ENCODE results near the gene KDM6A. TPM values are rescaled to one million over a fixed set of nuclear protein-coding genes. Genes with fewer than 3 reads are reported as not detected.
"Not testable (repeated sequence)": the region's sequence is repeated elsewhere in the genome, so short reads cannot be mapped to it uniquely, and the experiment has no call there.

KDM6A gene
- total RNA-seq, 1 experiment from 2014 or later, result 24.0 TPM

DNA sequence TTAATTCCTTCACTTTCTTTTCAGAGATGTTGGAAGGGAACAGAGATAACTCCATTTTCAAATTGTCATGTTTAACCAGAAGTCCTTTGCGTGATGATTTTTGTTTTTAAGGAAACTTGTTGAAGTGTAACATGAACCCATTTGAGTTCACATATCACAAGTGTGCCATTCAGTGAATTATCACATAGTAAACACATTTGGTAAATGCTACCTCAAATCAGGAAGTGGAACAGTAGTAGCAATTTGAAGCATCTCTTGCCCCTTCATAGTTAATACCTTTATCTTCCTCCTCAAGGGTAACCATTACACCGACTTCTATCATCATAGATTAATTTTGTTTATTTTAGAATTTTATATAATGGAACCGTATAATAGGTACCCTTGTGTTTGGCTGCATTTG is 35.8 kb downstream of the KDM6A start:
- BruUV-seq (replicated peaks), result TSS peak; percentile 14
- no peak overlapping the region for H3K4me3 ChIP-seq (ENCODE audit: low read depth in 2 of 2, low read length in 2 of 2)
- H3K27me3 ChIP-seq (ENCODE audit: control insufficient read depth, insufficient read depth, low read length), result no peaks in the 10 kb centered on the region
- ChIA-PET CTCF (no interaction called here), POLR2A (no interaction called here)
- H3K27ac ChIP-seq (ENCODE audit: low read length), result no peak overlapping the region
- in situ Hi-C loops (cut with HindIII; ENCODE audit: low pct_unique_long_range_greater_than_20kb, low sequenced_read_pairs) (no loop called here), intact Hi-C loops (cut with micrococcal nuclease; ENCODE audit: unreplicated experiment) (no loop called here)
- peaks cover 10% of the 10 kb centered on the region for H3K4me1 ChIP-seq (ENCODE audit: control insufficient read depth, insufficient read depth, low read length)
- H3K36me3 ChIP-seq (ENCODE audit: control insufficient read depth, insufficient read depth, low read length), result no peaks in the 10 kb centered on the region
- DNase-seq (ENCODE audit: low read depth, low spot score) (no peak), ATAC-seq (no peak)
- H3K9me3 ChIP-seq (ENCODE audit: control insufficient read depth, insufficient read depth, low read depth, low read length), result no peaks in the 10 kb centered on the region
- TF ChIP-seq, protein P1, sequence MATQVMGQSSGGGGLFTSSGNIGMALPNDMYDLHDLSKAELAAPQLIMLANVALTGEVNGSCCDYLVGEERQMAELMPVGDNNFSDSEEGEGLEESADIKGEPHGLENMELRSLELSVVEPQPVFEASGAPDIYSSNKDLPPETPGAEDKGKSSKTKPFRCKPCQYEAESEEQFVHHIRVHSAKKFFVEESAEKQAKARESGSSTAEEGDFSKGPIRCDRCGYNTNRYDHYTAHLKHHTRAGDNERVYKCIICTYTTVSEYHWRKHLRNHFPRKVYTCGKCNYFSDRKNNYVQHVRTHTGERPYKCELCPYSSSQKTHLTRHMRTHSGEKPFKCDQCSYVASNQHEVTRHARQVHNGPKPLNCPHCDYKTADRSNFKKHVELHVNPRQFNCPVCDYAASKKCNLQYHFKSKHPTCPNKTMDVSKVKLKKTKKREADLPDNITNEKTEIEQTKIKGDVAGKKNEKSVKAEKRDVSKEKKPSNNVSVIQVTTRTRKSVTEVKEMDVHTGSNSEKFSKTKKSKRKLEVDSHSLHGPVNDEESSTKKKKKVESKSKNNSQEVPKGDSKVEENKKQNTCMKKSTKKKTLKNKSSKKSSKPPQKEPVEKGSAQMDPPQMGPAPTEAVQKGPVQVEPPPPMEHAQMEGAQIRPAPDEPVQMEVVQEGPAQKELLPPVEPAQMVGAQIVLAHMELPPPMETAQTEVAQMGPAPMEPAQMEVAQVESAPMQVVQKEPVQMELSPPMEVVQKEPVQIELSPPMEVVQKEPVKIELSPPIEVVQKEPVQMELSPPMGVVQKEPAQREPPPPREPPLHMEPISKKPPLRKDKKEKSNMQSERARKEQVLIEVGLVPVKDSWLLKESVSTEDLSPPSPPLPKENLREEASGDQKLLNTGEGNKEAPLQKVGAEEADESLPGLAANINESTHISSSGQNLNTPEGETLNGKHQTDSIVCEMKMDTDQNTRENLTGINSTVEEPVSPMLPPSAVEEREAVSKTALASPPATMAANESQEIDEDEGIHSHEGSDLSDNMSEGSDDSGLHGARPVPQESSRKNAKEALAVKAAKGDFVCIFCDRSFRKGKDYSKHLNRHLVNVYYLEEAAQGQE (IDR thresholded peaks at IDR 0.05; ENCODE audit: insufficient read depth in 1 of 2, low read depth in 2 of 2, low read length in 1 of 2), result no peak
- no peak for TF ChIP-seq TCF7L2 (IDR thresholded peaks at IDR 0.05; ENCODE audit: low read depth, low read length)
- TF ChIP-seq, protein P2, sequence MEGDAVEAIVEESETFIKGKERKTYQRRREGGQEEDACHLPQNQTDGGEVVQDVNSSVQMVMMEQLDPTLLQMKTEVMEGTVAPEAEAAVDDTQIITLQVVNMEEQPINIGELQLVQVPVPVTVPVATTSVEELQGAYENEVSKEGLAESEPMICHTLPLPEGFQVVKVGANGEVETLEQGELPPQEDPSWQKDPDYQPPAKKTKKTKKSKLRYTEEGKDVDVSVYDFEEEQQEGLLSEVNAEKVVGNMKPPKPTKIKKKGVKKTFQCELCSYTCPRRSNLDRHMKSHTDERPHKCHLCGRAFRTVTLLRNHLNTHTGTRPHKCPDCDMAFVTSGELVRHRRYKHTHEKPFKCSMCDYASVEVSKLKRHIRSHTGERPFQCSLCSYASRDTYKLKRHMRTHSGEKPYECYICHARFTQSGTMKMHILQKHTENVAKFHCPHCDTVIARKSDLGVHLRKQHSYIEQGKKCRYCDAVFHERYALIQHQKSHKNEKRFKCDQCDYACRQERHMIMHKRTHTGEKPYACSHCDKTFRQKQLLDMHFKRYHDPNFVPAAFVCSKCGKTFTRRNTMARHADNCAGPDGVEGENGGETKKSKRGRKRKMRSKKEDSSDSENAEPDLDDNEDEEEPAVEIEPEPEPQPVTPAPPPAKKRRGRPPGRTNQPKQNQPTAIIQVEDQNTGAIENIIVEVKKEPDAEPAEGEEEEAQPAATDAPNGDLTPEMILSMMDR (IDR thresholded peaks at IDR 0.05), result no peak
- TF ChIP-seq POLR2AphosphoS5 (IDR thresholded peaks at IDR 0.05; ENCODE audit: low read depth, low read length), result no peak

DNA sequence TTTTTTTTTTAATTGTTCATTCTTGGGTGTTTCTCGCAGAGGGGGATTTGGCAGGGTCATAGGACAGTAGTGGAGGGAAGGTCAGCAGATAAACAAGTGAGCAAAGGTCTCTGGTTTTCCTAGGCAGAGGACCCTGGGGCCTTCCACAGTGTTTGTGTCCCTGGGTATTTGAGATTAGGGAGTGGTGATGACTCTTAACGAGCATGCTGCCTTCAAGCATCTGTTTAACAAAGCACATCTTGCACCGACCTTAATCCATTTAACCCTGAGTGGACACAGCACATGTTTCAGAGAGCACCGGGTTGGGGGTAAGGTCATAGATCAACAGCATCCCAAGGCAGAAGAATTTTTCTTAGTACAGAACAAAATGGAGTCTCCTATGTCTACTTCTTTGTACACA is 37.5 kb downstream of the KDM6A start:
- H3K27ac ChIP-seq (ENCODE audit: low read length); intact Hi-C loops (cut with micrococcal nuclease; ENCODE audit: unreplicated experiment); BruUV-seq (replicated peaks); CTCF ChIA-PET; ATAC-seq; DNase-seq (ENCODE audit: low read depth, low spot score); H3K27me3 ChIP-seq (ENCODE audit: control insufficient read depth, insufficient read depth, low read length); H3K4me3 ChIP-seq (ENCODE audit: low read depth in 2 of 2, low read length in 2 of 2); in situ Hi-C loops (cut with HindIII; ENCODE audit: low pct_unique_long_range_greater_than_20kb, low sequenced_read_pairs); POLR2A ChIA-PET; H3K36me3 ChIP-seq (ENCODE audit: control insufficient read depth, insufficient read depth, low read length); H3K9me3 ChIP-seq (ENCODE audit: control insufficient read depth, insufficient read depth, low read depth, low read length); H3K4me1 ChIP-seq (ENCODE audit: control insufficient read depth, insufficient read depth, low read length): not testable (repeated sequence)

DNA sequence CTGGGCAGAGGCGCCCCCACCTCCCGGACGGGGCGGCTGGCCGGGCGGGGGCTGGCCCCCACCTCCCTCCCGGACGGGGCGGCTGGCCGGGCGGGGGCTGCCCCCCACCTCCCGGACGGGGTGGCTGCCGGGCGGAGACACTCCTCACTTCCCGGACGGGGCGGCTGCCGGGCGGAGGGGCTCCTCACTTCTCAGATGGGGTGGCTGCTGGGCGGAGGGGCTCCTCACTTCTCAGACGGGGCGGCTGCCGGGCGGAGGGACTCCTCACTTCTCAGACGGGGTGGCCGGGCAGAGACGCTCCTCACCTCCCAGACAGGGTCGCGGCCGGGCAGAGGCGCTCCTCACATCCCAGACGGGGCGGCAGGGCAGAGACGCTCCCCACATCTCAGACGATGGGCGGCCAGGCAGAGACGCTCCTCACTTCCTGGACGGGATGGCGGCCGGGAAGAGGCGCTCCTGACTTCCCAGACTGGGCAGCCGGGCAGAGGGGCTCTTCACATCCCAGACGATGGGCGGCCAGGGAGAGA is 38.1 kb downstream of the KDM6A start:
- H3K27me3 ChIP-seq (ENCODE audit: control insufficient read depth, insufficient read depth, low read length); H3K4me3 ChIP-seq (ENCODE audit: low read depth in 2 of 2, low read length in 2 of 2); POLR2A ChIA-PET; H3K9me3 ChIP-seq (ENCODE audit: control insufficient read depth, insufficient read depth, low read depth, low read length); DNase-seq (ENCODE audit: low read depth, low spot score); BruUV-seq (replicated peaks); intact Hi-C loops (cut with micrococcal nuclease; ENCODE audit: unreplicated experiment); H3K27ac ChIP-seq (ENCODE audit: low read length); in situ Hi-C loops (cut with HindIII; ENCODE audit: low pct_unique_long_range_greater_than_20kb, low sequenced_read_pairs); ATAC-seq; H3K36me3 ChIP-seq (ENCODE audit: control insufficient read depth, insufficient read depth, low read length); CTCF ChIA-PET: not testable (repeated sequence)
- H3K4me1 ChIP-seq (ENCODE audit: control insufficient read depth, insufficient read depth, low read length), result peaks cover 14% of the 10 kb centered on the region
